GM19452 (cell line): ENCODE measurements around the gene L3MBTL2.
"Not testable (repeated sequence)": the region's sequence is repeated elsewhere in the genome, so short reads cannot be mapped to it uniquely, and the experiment has no call there.

ENCODE experiments used
- ATAC-seq: cut with Tn5 transposase; IDR thresholded peaks from one replicate; pipeline ENCODE4 v1.9.1; 2021; ENCODE audit not compliant: unreplicated experiment

The L3MBTL2 gene

DNA sequence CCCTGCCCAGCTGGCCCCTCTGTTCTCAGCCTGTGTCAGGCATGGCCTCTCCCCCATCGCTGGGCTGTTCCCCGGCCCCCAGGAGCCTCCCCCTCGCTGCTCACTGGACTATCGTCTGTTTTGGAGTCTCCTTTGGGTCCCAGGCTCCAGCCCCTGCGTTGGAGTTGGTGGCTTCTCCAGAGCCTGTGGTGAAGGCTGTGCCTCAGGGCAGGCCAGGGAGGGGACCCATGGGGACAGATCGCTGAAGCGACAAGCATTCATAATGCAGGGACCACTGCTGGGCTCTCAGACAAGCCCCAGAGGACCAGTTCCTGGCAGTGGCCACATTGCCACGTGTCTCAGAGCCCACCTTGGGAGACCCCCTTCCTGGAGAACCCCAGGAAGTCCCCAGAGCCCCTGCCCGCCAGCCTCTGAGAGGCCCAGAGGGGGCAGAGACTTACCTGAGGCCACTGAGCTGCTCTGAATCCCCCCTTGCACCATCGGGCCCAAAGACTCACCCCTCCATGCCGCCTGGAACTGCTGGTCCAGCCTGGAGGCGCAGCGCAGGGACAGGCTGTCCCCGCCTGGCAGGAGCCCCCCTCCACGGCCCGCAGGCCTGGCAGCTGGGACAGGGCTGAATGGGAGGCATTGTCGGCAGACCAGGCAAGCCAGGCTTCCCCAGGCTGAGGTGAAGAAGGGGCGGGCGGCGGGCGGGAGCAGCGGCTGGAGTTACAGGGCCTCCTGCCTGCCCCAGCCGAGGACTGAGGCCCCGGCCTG lies 35.4 kb downstream of the L3MBTL2 start, which contains the start of gene CHADL:
Gene CHADL (minus strand): TSS at position 555 of the 756 bp plus-strand sequence. CDS start 50 bp downstream, at position 505.
- no peak for ATAC-seq

GRCh38 chr22:41241133-41241676 lies 36.1 kb downstream of the L3MBTL2 start:
- ATAC-seq: no peak

DNA sequence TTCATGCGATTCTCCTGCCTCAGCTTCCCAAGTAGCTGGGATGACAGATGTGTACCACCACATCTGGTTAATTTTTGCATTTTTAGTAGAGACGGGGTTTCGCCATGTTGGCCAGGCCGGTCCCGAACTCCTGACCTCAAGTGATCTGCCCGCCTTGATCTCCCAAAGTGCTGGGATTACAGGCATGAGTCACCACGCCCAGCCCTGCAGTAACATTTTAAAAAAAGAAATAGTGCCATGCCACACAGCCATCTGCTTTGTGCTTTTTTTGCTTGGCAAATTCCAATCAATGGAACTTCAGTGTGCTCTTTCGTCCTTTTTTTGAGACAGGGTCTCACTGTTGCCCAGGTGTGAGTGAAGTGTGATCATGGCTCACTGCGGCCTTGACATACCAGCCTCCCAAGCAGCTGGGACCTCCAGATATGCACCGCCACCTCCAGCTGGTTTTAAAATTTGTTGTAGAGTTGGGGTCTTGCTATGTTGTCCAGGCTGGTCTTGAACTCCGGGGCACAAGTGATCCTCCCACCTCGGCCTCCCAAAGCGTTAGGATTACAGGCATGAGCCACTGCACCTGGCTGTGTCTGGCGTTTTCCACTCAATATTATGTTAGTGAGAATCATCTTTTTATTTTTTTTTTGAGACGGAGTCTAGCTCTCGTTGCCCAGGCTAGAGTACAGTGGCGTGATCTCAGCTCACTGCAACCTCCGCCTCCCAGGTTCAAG lies 37.4 kb downstream of the L3MBTL2 start:
- ATAC-seq: no peak

DNA sequence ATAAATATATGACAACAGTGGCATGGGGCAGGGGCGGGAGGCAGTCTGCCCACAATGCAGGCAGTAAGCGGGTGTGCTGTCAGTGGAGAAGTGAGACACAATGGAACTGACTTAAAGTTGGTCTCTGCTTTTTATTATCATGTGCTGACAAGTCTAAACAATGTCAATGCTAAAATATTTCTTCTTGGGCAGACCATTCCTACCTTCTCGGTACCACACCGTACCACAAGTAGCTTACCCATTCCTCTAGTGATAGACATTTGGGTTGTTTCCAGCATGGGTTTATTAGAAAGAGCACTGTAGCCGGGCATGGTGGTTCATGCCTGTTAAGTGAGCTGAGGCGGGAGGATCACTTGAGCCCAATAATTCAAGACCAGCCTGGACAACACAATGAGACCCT lies 38.2 kb downstream of the L3MBTL2 start:
- ATAC-seq: no peak

- ATAC-seq: no peak
Measured at GRCh38 chr22:41245917-41246499, 40.9 kb downstream of the L3MBTL2 start.

- ATAC-seq: no peak
Measured at GRCh38 chr22:41247703-41248102, 42.6 kb downstream of the L3MBTL2 start.

DNA sequence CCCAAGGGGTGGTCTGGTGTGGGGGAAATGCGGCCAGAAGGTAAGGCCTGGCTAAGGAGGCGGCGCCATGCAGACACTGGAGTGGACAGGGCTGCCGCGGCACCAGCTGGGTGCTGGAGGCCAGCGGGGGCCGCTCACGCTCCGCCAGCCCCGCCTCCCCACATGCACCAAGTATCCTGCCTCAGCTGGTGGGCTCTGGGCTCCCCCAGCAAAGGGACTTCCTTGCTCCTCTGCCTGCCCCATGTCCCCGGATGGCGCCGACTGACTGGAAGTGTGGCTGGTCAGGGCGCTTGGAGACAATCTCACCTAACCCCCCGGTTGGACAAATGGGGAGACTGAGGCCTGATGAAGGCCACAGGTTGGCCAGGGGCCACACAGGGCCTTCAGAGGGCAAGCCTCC lies 43.2 kb downstream of the L3MBTL2 start:
- ATAC-seq: no peak

DNA sequence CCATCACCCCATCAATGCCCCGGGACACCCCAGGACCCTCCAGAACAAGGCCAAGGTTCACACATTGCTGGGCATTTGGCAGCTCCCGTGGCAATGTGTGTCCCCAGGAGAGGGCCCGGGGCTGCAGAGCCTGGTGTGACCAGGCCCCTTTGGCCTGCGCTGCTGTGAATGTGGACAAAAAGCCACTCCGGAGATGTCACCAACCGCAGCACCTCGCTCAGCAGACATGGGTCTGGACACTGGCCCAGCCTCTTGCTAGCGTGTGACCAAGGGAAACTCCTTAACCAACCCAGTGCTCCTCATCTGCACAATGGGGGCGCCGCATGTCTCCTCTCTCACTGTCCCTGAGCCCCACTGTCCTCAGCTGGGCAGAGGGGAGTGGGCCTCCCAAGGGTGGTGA lies 43.6 kb downstream of the L3MBTL2 start:
- no peak for ATAC-seq

- no peak for ATAC-seq
Measured at GRCh38 chr22:41249442-41249841, 44.3 kb downstream of the L3MBTL2 start.

GRCh38 chr22:41250127-41250526 lies 45.0 kb downstream of the L3MBTL2 start:
- no peak for ATAC-seq

- no peak for ATAC-seq
Measured at GRCh38 chr22:41252365-41252764, 47.3 kb downstream of the L3MBTL2 start.

- no peak for ATAC-seq
Measured at GRCh38 chr22:41254230-41254629, 49.1 kb downstream of the L3MBTL2 start.

DNA sequence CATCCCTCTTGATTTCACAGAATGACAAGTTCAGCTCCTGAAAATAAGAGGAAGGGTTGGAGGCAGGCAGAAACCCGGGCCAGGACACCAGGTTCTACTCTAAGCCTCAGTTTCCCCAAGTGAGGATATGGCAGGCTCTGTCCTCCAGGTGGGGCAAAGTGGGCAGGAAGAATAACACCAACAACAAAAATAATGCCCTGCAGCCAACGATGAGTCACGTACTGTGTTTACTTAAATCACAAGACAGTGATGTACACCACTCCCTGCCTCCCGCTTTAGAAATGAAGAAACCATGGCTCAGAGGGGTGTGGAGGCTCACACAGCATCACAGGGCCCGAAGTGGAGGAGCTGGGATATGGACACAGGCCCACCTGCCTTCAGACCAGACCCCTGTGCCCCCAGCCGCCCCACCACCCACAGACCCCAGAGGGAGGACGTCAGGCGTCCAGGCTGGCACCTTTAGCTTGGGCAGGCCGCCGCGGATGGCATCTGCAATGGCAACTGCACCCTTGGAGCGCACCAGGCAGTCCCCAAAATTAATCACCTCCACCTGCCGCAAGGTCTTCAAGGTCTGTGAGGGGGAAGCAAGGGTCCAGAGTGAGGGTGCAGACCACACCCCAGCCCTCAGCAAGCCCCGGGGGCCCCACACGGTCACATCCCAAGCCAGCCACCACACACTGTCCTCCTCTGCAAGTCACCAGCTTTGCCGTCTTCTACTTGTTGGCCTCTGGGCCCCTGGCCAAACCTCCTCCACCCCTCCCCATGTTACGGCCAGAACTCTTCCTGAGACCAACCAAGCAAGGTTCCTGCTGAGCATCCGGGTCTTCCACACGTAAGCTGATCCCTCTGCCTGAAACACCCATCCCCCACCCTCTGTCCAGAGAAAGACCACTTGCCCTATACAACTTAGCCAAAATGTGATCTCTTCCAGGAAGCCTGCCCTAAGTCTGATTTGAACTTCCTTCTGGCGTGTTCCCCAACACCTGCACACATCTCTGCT lies 51.4 kb downstream of the L3MBTL2 start:
- no peak for ATAC-seq

DNA sequence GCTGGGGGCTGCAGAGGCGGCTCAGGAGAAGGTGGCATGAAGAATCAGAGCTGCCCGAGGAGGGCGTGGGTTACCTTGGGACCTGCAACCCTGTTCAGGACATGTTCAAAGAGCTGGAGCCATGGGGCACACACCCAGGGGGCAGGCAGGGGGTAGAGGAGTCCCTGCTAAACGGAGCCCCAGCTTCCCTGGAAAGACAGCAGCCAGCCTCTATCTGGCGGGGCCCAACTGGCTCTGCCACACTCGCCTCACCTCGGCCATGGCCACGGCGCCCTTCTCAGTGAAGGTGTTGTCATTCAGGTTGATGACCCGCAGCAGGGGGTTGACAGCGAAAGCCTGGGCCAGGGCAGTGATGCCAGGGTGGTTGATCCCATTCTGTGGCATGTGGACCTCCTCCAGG lies 52.6 kb downstream of the L3MBTL2 start:
- ATAC-seq: no peak

DNA sequence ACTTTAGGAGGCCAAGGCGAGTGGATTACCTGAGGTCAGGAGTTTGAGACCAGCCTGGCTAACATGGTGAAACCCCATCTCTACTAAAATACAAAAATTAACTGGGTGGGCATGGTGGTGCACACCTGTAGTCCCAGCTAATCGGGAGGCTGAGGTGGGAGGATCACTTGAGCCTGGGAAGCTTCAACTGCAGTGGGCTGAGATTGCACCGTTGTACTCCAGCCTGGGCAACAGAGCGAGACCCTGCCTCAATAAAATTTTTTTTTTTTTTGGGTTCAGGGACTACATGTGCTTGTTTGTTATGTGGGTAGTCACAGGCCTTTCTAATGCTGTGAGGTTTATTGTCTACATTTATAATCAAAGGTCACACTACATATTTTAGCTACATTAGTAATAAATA lies 54.6 kb downstream of the L3MBTL2 start:
- ATAC-seq: not testable (repeated sequence)

DNA sequence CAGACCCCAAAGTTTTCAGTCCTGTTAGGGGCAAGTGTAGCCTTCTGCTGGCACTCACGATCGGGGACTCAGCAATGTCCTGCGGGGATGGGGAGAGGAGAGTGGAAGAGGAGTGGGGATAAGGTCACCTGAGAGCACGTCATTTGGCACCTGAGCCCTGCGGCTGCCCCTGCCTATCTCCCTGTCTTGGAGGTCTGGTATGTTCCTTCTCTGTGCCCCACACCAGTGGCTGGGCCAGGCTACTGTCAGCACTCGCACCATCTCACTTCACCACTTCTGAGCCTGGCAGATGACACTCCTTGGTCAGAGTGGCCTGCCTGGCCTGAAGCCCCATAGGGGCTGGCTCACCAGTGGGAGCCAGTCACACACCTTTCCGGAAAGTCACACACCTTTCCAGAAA lies 55.8 kb downstream of the L3MBTL2 start:
- ATAC-seq: no peak

GRCh38 chr22:41261541-41262249 lies 56.6 kb downstream of the L3MBTL2 start:
- no peak for ATAC-seq

- no peak for ATAC-seq
Measured at GRCh38 chr22:41262250-41262765, 57.2 kb downstream of the L3MBTL2 start.

GRCh38 chr22:41263704-41264103 lies 58.6 kb downstream of the L3MBTL2 start:
- no peak for ATAC-seq
